ENCODE data around the gene SEPTIN8.

SEPTIN8 gene

DNA sequence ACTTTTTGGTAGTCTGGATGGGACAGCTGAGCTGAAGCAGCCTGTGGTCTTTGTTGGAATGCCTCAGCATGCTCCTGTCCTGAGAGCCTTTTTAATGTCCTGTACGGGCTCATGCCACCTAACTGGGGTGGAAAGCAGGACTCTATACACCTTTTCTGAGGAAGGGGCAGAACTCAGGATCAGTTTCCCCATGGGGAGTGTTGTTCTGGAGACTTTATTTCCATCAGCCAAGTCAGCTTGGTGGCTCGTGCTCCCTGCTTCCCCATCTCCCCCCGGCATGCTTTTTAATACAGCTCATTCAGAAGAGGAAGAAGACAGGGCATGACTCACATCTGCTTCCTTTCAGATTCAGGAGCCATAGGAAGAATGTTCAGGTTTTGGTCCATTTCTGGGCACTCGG is 5.1 kb upstream of the SEPTIN8 start:
- no peak for DNase-seq (ENCODE audit: low read depth in 2 of 2)

DNA sequence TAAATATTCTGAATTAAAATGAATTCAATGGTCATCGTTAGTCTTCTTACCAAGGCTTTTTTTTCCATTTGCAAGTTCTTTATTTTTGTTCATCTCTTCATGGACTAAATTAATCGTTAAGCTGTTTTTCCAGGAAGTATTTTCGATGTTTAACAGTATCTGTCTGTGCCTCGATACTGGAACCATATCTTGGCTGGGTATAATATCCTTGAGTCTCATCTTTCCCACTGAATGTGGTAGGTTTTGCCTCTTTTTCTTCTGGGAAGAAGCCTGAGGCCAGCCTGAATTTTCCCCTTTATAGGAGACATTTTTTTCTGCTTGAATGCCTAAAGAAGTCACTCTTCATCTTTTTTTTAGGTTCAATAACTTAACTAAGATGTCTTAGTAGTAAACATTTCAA is 4.0 kb upstream of the SEPTIN8 start:
- no peak for DNase-seq (ENCODE audit: low read depth in 2 of 2)

GRCh38 chr5:132780577-132780976 is 3.5 kb upstream of the SEPTIN8 start:
- DNase-seq (ENCODE audit: low read depth in 2 of 2) = no peak

DNA sequence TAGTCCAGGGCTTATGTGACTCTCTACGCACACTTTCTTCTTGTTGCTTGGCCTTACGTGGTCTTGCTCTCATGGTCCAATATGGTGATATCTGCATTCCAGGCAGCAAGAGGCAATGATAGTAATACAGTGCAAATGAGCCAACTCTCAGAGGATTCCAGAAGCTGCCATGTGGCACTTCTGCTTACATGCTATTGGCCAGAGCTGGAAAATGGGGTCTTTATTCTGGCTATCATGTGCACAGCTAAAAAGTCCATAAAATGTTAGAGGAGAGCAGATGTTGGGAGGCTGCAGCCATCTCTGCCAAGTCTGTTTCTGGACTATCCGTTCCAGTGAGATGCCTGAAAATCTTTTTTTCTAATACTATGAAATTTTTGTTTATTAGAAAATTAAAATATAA is 2.9 kb upstream of the SEPTIN8 start:
- no peak for DNase-seq (ENCODE audit: low read depth in 2 of 2)

DNA sequence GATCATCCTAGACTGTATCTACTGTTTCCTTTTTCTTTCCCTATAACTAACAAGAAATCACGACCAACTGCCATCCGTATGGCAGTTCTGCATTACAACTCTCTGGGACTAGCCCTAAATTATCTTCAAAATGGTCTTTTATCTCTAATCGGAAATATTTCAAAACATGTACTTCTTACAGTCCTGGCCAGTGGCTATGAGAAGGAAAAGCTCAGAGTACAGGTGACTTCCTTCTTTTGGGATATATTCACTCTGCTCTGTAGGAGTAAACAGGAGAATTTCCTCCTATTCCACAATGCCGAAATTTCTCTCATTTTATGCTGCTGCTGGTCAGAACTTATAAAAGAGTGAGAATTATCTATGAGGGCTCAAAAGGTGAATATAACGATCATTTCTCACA is 1.8 kb upstream of the SEPTIN8 start:
- no peak for DNase-seq (ENCODE audit: low read depth in 2 of 2)

GRCh38 chr5:132778129-132778528 is 1.1 kb upstream of the SEPTIN8 start:
- DNase-seq (ENCODE audit: low read depth in 2 of 2) = no peak

- no peak for DNase-seq (ENCODE audit: low read depth in 2 of 2)
Observed at GRCh38 chr5:132776938-132777208, 166 bp downstream of the SEPTIN8 start.

DNA sequence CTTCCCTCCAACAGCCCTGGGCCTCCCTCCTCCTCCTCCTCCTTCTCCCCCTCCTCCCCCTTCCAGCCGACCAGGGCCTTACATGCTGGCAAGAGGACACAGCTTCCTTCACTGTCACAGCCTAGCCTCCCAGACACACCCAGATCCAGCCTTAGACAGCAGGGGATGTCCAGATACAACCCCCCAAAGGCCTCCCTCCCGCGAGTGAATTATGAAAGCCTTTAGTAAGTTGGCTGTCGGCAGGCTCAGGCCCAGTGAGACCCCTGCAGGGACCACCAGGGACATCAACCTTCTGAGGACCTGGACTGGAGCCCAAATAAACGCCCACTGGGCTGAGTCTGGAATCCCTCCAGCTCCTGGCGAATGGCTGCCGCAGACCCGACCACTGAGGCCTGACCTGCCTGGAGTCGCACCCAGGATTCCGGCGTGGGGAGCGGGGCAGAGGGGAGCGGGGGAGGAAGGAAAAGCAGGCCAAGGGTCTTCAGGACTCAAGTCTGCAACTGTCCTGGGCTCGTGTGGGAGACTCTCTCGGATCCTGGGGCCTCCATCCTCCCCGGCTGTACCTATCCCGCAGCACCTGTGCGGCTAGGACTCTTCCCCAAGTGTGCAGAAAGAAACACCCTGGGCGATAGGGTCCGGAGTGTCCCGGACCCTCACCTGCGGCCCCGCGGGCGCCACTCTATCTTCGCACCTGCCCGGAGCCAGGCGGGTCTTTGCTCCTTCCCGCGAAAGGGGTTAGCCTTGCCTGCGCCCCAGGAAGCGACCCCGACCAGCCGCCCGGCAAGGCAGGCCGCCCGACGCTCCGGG is 705 bp downstream of the SEPTIN8 start:
- no peak for DNase-seq (ENCODE audit: low read depth in 2 of 2)

DNA sequence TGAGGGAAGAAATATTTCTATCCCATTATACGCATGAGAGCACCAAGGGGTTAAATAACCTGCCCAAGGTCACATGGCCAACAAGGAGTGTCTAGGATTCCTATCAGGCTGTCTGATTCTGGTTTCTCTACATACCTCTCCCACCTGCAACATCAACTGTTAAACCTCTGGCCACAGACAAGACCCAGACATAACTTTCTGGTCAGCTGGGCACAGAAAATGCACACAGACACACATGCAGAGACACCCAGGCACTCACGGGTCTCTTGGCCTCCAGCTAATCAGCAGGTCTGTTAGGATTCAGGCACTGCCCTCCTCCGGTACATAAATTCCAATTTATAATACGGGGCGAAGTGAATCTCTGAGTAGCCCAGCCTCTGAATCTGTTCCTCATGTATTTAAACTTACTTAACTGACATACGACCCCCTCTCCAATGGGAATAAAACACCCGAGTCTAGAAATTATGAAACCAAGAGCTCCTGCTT is 1.5 kb downstream of the SEPTIN8 start:
- DNase-seq (ENCODE audit: low read depth in 2 of 2) = no peak

DNA sequence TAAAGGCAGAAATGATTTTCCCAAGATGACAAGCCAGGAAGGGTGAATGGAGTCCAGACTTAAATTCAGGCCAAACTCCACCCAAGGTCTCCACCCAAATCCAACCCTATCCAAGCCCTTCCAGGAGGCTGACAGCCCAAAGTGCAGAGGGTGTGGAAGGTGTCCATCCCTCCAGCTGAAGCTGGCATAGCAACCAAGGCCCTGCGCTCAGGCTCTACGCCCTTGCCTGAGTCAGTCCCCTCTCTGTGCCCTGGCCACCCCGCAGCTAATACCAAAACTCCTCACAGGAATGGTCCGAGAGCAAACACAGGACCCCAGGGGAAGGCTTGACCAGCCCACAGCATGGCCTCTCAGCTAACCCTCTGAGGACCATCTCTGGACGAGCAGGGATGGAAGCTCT is 2.1 kb downstream of the SEPTIN8 start:
- DNase-seq (ENCODE audit: low read depth in 2 of 2) = no peak

- no peak for DNase-seq (ENCODE audit: low read depth in 2 of 2)
Observed at GRCh38 chr5:132774406-132774805, 2.6 kb downstream of the SEPTIN8 start.

DNA sequence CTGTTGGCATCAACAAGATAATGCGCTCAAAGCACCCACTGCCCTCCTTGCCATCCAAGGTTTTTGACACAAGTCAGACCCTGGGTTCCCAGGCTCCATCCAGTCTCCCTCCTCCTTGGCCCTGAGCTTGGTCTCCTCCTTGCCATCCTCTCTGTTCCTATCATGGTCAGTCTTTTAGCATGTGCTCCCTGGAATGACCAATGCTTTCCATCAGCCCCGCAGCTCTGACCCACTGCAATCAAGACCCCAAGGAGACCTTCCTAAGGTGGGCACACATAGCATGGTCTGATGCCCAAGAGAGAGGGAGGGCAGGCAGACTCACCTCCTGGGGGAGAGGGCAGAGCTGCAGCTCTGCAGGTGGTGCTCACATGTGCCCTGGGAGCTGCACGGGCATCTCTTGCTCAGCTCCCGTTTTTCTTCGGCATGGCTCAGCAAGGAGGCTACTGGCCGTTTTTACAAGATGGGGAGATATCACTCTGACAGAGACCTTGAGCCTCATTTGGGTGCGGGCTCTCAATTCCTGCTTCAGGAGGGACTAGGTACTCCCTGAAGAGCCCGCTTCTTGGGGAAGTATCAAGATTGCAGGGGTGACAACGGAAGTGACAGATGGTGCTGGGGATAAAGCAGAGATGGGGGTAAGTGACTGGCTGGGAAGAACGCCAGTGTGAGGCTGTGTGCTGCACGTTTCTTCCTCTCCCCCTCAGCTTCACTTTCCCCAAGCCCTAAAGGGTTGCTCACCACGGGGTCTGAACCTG is 3.3 kb downstream of the SEPTIN8 start:
- DNase-seq (ENCODE audit: low read depth in 2 of 2) = no peak

DNA sequence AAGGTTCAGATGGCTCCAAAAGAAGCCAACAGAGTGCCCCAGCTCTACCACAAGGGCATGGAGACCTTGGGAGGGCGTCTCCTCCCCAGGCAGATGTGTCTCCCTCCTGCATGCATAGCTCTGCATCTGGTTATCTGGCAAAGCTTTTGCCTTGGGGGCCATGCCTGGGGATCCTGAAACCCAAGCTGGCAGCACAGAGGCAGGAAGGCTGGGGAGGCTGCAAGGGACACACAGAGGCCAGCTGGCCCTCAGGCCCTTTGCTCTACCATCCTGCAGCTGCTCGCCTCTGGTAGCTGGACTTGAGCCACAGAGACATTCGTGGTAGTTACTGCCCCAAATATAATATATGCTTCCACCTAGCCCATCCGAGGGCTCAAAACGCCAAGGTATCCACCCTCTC is 3.9 kb downstream of the SEPTIN8 start:
- DNase-seq (ENCODE audit: low read depth in 2 of 2) = no peak

GRCh38 chr5:132772291-132773070 is 4.6 kb downstream of the SEPTIN8 start:
- DNase-seq (ENCODE audit: low read depth in 2 of 2) = no peak

- no peak for DNase-seq (ENCODE audit: low read depth in 2 of 2)
Observed at GRCh38 chr5:132771503-132771998, 5.5 kb downstream of the SEPTIN8 start.

- no peak for DNase-seq (ENCODE audit: low read depth in 2 of 2)
Observed at GRCh38 chr5:132770476-132771159, 6.4 kb downstream of the SEPTIN8 start.

DNA sequence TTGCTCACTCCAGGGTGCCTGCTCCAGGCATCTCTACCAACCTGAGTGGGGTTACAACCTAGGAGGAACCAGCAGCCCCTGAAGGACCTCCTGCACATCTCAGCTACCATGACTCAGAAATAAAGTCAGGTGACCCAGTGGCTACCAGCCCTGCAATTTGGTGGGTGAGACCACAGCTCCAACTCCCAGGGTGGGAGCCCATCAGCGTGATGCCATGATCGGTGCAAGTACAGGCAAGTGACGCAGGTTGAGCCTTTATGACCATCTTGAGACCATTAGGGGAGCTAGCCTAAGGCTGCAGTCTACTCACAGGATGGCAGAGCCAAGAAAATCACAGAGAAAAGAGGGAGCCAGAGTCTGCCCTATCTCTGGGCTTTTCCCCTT is 8.6 kb downstream of the SEPTIN8 start:
- DNase-seq (ENCODE audit: low read depth in 2 of 2) = no peak

DNA sequence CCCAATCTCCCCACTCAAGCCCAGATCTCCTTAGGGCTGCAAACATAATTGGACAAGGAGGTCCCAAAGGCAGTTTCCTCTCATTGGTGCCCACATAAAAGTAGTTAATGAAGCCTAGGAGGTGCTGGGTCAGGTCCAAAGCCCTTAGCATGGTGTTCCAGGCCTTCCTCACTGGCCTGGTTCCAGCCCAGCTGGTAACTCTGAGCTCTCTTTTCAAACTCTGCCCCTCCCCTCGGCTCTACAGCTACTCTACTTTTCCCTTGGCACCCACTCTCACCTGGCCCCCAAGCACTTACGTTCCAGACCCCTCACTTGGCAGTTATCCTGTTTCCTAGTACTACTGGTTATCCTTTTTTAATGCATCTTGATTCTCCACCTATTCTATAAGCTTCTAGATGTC is 9.9 kb downstream of the SEPTIN8 start:
- DNase-seq (ENCODE audit: low read depth in 2 of 2) = no peak

- no peak for DNase-seq (ENCODE audit: low read depth in 2 of 2)
Observed at GRCh38 chr5:132766806-132767055, 10.3 kb downstream of the SEPTIN8 start.

DNA sequence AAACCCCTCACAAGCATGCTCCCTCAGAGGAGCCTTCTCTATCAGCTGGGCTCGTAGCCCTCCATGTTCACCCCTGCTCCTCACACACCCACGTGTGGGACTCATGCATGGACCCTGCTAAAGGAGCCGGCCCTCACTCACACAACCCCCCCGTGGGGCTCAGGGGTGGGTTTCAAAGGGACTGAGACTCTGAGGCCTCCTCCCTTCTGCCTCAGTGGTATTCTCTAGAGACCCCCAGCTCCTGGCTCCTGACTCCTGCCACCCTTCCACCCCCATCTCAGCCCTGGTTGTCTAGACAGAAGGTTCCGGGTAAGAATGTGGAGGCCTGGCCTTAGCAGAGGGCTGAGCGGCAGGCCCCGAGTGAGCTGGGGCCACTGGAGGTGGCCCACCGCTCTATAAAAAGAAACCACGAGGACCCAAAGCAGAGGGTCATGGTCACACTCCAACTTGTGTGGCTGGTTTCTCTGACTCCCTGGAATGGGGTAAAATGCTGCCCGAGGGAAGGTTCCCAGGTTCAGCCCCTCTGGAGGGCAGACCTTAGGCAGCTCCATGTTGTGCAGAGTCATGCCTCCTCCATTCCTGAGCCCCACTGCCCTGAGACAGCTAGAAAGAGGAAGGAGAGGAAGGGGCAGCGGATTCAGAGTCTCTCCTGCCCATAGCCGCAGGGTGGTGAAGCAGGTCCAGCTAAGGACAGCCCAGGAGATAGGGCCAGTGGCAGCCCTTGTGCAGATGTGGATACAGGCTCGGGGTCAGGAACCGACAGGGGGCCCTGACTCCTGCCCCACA is 10.8 kb downstream of the SEPTIN8 start:
- DNase-seq (ENCODE audit: low read depth in 2 of 2) = no peak

DNA sequence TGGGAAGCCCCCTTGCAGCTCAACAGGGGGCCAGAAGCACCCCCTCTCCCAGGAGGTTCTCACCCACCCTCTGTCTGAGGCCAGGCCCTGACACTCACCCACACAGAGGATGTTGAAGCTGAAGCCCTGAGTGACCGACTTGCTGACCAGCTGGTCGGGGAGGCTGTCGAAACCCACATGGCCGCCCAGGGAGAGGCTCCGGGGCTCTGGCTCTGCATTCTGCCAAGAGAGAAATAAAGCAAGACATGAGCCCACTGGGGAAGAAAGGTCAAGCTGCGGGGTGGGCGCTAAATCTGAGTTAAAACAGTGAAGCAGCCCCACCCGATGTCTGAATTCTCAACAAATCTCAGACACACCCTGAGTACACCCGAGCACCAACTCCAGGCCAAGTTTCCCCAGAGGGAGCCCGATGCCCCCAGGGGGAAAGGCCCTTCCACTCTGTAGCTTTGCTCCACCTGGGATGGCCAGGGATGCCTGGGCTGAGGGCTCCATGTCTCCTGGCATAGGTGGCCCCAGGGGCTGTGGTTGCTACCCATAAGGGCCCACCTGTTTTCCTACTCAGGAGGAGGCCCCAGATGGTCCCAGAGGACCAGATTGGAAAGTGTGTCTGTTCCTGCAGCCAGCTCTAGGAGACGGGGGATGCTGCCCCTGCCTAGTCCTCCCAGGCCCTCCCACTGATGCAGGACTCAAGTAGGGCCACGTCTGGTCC is 11.6 kb downstream of the SEPTIN8 start:
- DNase-seq (ENCODE audit: low read depth in 2 of 2) = no peak

Data from activated CD4-positive, alpha-beta T cell treated with anti-CD3 and anti-CD28 coated beads for 24 hours (primary cell).